Activated CD4-positive, alpha-beta T cell treated with anti-CD3 and anti-CD28 coated beads for 24 hours (primary cell): ENCODE data around the gene MSH3.
"Not testable (repeated sequence)": the region's sequence is repeated elsewhere in the genome, so short reads cannot be mapped to it uniquely, and the experiment has no call there.

Source experiments
- DNase-seq, 2 donors: peaks; one replicate each; pipeline ENCODE4 v3.0.0-alpha.2; 2020; ENCODE audit warnings: low read depth in 2 of 2

The MSH3 gene

GRCh38 chr5:80852331-80853245, 198.1 kb downstream of the MSH3 start:
- no peak for DNase-seq

- no peak for DNase-seq
These were observed 199.0 kb downstream of the MSH3 start for GRCh38 chr5:80853413-80853812.

GRCh38 chr5:80854583-80854982, 200.1 kb downstream of the MSH3 start:
- DNase-seq, result no peak

DNA sequence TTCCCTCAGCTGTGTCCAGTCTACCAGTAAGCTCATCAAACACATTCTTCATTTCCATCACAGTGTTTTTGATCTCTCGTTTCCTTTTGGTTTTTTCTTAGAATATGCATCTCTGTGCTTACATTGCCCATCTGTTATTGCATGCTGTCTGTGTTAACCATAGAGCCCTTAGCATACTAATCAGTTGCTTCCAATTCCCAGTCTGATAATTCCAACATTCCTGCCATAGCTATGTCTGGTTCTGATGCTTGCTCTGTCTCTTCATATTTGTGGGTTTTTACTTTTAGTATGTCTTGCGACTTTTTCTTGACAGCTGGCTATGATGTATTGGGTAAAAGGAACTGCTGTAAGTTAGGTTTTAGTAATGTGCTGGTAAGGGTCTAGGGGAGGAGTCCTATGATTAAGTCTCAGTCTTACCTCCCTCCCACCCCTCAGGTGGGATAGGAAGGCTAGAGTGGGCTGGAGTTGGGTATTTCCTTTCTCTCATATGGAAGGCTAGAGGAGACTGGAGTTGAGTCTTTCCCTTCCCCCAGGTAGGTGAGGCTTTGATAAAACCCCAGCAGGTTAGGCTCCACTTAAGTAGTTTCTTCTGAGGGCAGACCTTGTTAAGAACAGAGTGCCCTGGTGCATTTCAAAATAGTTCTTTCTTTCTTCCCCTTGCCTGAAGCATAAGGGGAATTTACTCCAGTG, 206.6 kb downstream of the MSH3 start:
- DNase-seq, result no peak

- no peak for DNase-seq
These were observed 209.3 kb downstream of the MSH3 start for GRCh38 chr5:80863708-80864107.

GRCh38 chr5:80864109-80864508, 209.7 kb downstream of the MSH3 start:
- DNase-seq, result no peak

DNA sequence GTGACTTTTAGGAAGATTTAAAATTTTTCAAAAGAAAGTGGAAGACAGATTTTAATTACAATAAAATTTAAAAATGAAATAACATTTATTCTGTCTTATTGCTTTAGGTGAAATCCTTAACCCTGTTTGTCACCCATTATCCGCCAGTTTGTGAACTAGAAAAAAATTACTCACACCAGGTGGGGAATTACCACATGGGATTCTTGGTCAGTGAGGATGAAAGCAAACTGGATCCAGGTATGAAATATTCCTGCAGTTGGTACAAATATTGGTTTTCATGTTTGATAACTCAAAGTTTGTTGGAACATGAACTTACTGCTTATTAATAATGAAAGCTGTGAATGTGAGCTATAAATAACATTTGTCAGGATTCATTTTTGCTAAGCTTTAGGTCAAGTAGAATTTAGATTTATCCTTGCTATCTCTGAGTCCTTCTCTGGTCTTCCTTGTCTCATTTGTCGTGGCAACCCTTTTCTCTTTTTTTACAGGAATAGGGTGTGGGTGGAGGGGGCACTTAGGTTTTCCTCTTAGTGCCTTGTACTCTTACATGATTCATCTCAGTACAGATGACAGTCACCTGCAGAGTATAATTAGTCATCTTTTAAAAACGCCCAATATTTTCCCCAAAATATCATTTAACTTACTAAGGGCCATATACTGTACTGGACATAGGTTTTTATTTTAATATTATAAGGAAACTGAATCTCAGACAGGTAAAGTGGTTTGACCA, 210.4 kb downstream of the MSH3 start:
- no peak for DNase-seq

DNA sequence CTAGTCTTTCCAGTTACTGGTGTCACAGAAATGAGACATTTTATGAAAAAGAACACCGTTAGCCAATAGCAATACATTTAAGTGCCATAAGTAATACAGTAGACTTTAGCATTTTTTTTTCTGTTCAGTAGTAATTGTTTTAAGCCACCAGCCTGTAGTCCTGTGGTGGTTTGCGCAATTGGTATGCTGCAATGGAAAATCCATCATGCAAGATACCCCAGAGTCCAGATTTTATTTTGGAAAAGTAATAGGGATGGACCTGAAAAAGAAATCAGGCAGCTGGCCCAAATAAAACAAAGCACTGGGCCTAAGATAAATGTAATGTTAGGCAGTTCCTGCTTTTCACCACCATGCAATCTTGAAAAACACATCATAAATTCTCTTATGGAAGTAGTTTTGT, 211.1 kb downstream of the MSH3 start:
- no peak for DNase-seq

DNA sequence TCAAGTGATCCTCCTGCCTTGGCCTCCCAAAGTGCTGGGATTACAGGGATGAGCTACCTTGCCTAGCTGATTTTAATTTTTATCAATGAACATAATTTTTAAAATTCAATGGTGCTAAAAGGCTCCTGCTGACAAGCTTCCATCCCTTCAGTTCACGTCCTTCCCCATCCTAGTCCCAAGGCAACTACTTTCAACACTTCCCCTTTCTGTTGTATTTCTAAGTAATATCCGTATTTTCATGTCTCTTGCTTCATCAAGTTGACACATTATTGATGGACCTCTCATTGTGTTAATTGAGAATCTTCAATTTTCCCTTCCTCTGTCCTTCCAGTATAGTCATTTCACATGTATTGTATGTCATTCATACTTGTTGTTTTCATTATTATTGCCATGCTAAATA, 211.9 kb downstream of the MSH3 start:
- no peak for DNase-seq

- no peak for DNase-seq
These were observed 212.8 kb downstream of the MSH3 start for GRCh38 chr5:80867233-80867632.

DNA sequence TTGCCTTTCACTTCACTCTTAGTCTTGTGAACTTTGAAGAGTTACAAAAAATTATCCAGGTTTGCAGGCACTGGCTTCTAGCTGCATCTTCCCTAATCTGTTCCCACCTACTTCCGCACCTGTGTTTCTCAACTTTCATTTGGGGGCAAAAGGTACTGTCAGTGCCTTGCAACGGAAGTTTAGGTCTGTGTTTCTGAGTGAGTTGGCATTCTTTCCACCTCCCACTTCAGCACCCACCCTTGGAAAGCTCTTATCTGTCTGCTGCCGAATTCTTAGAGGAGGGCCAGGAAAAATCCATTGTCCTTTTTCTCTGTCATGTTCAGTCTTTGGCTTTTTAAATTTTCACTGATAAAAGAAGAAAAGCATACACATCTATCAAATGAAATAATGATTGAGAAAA, 216.0 kb downstream of the MSH3 start:
- DNase-seq, result no peak

DNA sequence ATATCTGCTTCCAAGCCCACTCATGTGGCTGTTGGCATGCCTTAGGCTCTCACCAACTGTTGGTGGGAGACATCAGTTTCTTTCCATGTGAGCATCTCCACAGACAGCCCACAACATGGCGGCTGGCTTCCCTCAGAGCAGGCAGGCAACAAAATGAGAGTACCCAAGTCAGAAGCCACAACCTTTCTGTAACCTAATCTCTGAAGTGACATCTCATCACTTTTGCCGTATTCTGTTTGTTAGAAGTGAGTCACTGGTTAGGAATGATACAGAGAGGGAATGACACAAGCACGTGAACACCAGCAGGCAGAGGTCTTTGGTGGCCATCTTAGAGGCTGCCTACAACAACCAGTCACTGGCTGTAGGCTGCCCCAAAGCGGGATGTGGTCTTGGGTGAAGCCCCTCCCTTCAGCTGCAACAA, 217.1 kb downstream of the MSH3 start:
- DNase-seq, result peak; percentile 10 to 34

DNA sequence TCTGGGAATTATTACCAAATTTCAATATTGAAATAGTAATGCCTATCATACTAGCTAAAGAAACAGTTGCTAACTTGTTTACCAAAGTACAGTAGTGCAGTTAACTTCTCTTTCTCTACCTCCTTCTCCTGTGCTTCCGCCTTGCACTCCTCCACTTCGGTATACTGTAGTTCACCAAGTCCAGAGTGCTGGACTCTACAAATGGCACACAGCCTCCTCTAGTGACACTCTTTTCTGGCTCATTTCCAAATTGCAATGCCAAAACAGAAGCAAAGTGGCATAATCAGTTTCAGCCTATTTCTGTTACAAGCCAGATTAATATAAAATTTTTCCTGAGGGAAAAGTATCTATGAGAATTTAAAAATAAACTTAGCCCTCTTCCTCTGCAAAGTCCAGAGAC, 219.7 kb downstream of the MSH3 start:
- no peak for DNase-seq

- DNase-seq, result no peak
These were observed 223.1 kb downstream of the MSH3 start for GRCh38 chr5:80877592-80877991.

GRCh38 chr5:80881726-80882125, 227.3 kb downstream of the MSH3 start:
- no peak for DNase-seq

DNA sequence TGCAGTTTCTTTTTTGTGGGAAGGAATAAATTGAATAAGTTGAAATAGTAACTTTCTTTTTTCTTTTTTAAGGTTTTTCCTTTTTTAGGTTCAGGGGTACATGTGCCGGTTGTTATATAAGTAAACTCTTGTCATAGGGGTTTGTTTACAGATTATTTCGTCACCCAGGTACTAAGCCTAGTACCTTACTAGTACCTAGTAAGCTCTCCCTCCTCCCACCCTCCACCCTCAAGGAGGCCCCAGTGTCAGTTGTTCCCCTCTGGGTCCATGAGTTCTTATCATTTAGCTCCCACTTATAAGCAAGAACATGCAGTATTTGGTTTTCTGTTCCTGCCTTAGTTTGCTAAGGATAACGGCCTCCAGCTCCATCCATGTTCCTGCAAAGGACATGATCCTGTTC, 228.9 kb downstream of the MSH3 start:
- DNase-seq, result not testable (repeated sequence)

- DNase-seq, result no peak
These were observed 229.8 kb downstream of the MSH3 start for GRCh38 chr5:80884086-80884813.

GRCh38 chr5:80884929-80885328, 230.5 kb downstream of the MSH3 start:
- DNase-seq, result no peak

- DNase-seq, result no peak
These were observed 231.0 kb downstream of the MSH3 start for GRCh38 chr5:80885396-80886000.

DNA sequence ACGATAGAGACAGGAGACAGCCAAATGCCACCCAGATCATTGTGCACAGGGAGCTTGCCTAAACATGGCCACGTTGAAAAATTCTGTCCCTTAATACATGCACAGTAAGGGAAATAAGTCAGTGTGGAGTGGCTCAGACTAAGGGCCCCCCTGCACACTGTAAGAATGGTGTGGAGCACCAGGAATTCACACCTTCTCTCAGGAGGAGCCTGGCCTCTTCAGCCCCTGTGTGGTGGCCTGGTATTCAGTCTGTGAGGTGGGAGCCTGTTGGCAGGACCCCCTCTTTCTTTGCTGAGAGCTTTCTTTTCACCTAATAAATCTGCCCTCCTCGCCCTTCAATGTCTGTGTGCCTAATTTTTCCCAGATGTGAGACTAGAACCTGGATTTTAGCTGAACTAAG, 239.6 kb downstream of the MSH3 start:
- no peak for DNase-seq

DNA sequence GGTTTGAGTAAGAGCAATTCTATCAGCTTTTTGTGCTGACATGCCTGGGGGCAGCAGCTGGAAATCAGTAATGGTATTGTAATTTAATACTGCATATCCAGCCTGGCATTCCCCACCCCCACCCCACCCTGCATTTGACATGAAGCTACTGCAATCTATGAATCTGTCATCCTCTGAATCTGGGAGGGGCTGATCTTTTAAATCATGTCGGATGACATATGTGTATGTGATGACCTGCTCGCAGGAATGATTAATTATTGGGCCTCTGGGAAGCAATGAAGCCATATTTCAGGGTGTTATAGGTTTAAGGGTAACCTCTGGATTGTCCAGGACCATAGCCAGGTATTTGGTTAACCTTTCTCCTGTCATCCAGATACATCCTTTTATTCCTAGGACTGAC, 241.1 kb downstream of the MSH3 start:
- no peak for DNase-seq
